WTC11 (cell line): ENCODE results near the gene DYSF. TPM values are rescaled to one million over a fixed set of nuclear protein-coding genes. Genes with fewer than 3 reads are reported as not detected.

Experiments
- ATAC-seq: fragments of 200-7000 bp; cut with Tn5 transposase; 2 replicates; pipeline ENCODE4 v1.10.0; 2021; ENCODE audit warnings: mild to moderate bottlenecking, moderate library complexity
- CTCF ChIA-PET: fragments of 300-600 bp; sonication (Branson Sonifier 250); formaldehyde crosslinking; loops from one replicate; lab custom pipeline; 2021; ENCODE audit warnings: antibody characterized with exemption; lab: Charles Lee
- POLR2A ChIA-PET: fragments of 350-600 bp; sonication (Branson Sonifier 250); formaldehyde crosslinking; loops from one replicate; lab custom pipeline; 2021; ENCODE audit warnings: antibody characterized with exemption; lab: Charles Lee
- DNase-seq: peaks from one replicate; pipeline ENCODE4 v3.0.0; 2021; ENCODE audit warnings: low spot score
- H3K27ac Mint-ChIP-seq: 2 replicates; pipeline ENCODE4 v1.8.0; 2021; ENCODE audit warnings: mixed read lengths
- H3K27me3 Mint-ChIP-seq: 2 replicates; pipeline ENCODE4 v1.8.0; 2021; ENCODE audit warnings: low read depth, mild to moderate bottlenecking, moderate library complexity, mixed read lengths
- H3K36me3 Mint-ChIP-seq: 2 replicates; pipeline ENCODE4 v1.8.0; 2021; ENCODE audit warnings: mixed read lengths
- H3K4me1 Mint-ChIP-seq: 2 replicates; pipeline ENCODE4 v1.8.0; 2022; ENCODE audit warnings: mixed read lengths
- H3K4me3 Mint-ChIP-seq: 2 replicates; pipeline ENCODE4 v1.8.0; 2021; ENCODE audit warnings: mild to moderate bottlenecking, moderate library complexity, mixed read lengths
- H3K9me3 Mint-ChIP-seq: 2 replicates; pipeline ENCODE4 v1.8.0; 2021; ENCODE audit warnings: mixed read lengths
- ATF1 ChIP-seq: sonication (generic); formaldehyde crosslinking; IDR thresholded peaks from 2 replicates; pipeline ENCODE4 v1.8.1; 2023; ENCODE audit warnings: mild to moderate bottlenecking, moderate library complexity, missing genetic modification reagents
- ATF3 ChIP-seq: sonication (generic); formaldehyde crosslinking; conservative IDR thresholded peaks from 2 replicates; pipeline ENCODE4 v1.8.1; 2022; ENCODE audit warnings: mild to moderate bottlenecking, missing genetic modification reagents
- CREB1 ChIP-seq: sonication (generic); formaldehyde crosslinking; IDR thresholded peaks from 2 replicates; pipeline ENCODE4 v1.8.0; 2023; ENCODE audit warnings: mild to moderate bottlenecking, missing genetic modification reagents
- CTCF ChIP-seq: fragments of 200-600 bp; IDR thresholded peaks from 2 replicates; pipeline ENCODE4 v1.8.0; 2022; ENCODE audit warnings: antibody characterized with exemption
- E2F1 ChIP-seq: sonication (generic); formaldehyde crosslinking; IDR thresholded peaks from 2 replicates; pipeline ENCODE4 v1.8.0; 2022; ENCODE audit warnings: mild to moderate bottlenecking, missing genetic modification reagents
- ERG ChIP-seq: fragments of 250-450 bp; sonication (Bioruptor Pico); IDR thresholded peaks from 2 replicates; pipeline ENCODE4 v1.8.0; 2021; ENCODE audit warnings: mild to moderate bottlenecking
- ESRRA ChIP-seq: sonication (generic); formaldehyde crosslinking; IDR thresholded peaks from 2 replicates; pipeline ENCODE4 v1.8.1; 2022; ENCODE audit warnings: mild to moderate bottlenecking, missing genetic modification reagents, borderline replicate concordance
- FOXJ3 ChIP-seq: sonication (generic); formaldehyde crosslinking; IDR thresholded peaks from 2 replicates; pipeline ENCODE4 v1.9.0; 2021; ENCODE audit warnings: missing genetic modification reagents, mild to moderate bottlenecking, borderline replicate concordance
- FOXK1 ChIP-seq: sonication (generic); formaldehyde crosslinking; IDR thresholded peaks from 2 replicates; pipeline ENCODE4 v1.8.0; 2022; ENCODE audit warnings: mild to moderate bottlenecking, moderate library complexity, missing genetic modification reagents
- FOXP1 ChIP-seq: sonication (generic); formaldehyde crosslinking; IDR thresholded peaks from 2 replicates; pipeline ENCODE4 v1.8.0; 2022; ENCODE audit warnings: missing genetic modification reagents, mild to moderate bottlenecking, moderate library complexity, borderline replicate concordance
- GABPB1 ChIP-seq: sonication (generic); formaldehyde crosslinking; IDR thresholded peaks from 2 replicates; pipeline ENCODE4 v1.8.1; 2023; ENCODE audit warnings: mild to moderate bottlenecking, missing genetic modification reagents
- NFYB ChIP-seq: sonication (generic); formaldehyde crosslinking; conservative IDR thresholded peaks from 2 replicates; pipeline ENCODE4 v1.8.0; 2022; ENCODE audit warnings: low read depth, missing genetic modification reagents
- NR3C1 ChIP-seq: sonication (generic); formaldehyde crosslinking; conservative IDR thresholded peaks from 2 replicates; pipeline ENCODE4 v1.8.1; 2023; ENCODE audit warnings: low read depth, mild to moderate bottlenecking, missing genetic modification reagents
- PREB ChIP-seq: sonication (generic); formaldehyde crosslinking; IDR thresholded peaks from 2 replicates; pipeline ENCODE4 v1.8.1; 2022; ENCODE audit warnings: mild to moderate bottlenecking, missing genetic modification reagents, moderate library complexity, borderline replicate concordance
- PRRX2 ChIP-seq: fragments of 250-450 bp; sonication (Bioruptor Pico); IDR thresholded peaks from 2 replicates; pipeline ENCODE4 v1.8.0; 2021; ENCODE audit warnings: mild to moderate bottlenecking
- SMAD3 ChIP-seq: sonication (generic); formaldehyde crosslinking; IDR thresholded peaks from 2 replicates; pipeline ENCODE4 v1.8.0; 2022; ENCODE audit warnings: missing genetic modification reagents, mild to moderate bottlenecking, borderline replicate concordance
- TCF7 ChIP-seq: sonication (generic); formaldehyde crosslinking; IDR thresholded peaks from 2 replicates; pipeline ENCODE4 v1.8.0; 2022; ENCODE audit warnings: mild to moderate bottlenecking, low read depth, missing genetic modification reagents, moderate library complexity
- TEAD1 ChIP-seq: sonication (generic); formaldehyde crosslinking; IDR thresholded peaks from 2 replicates; pipeline ENCODE4 v1.8.0; 2022; ENCODE audit warnings: mild to moderate bottlenecking, missing genetic modification reagents
- ZNF121 ChIP-seq: sonication (generic); formaldehyde crosslinking; IDR thresholded peaks from 2 replicates; pipeline ENCODE4 v1.8.0; 2023; ENCODE audit warnings: missing genetic modification reagents
- ZNF425 ChIP-seq: fragments of 250-450 bp; sonication (Bioruptor Pico); conservative IDR thresholded peaks from 2 replicates; pipeline ENCODE4 v1.9.0; 2021; ENCODE audit warnings: mild to moderate bottlenecking
- ZNF532 ChIP-seq: fragments of 250-450 bp; sonication (Bioruptor Pico); IDR thresholded peaks from 2 replicates; pipeline ENCODE4 v1.9.0; 2021; ENCODE audit warnings: mild to moderate bottlenecking, borderline replicate concordance
- ZSCAN18 ChIP-seq: fragments of 250-450 bp; sonication (Bioruptor Pico); IDR thresholded peaks from 2 replicates; pipeline ENCODE4 v2.1.2; 2022; ENCODE audit warnings: mild to moderate bottlenecking, moderate library complexity
- total RNA-seq: library from RNA; stranded (reverse); gene quantifications from 3 replicates; pipeline ENCODE4 v1.2.3, GENCODE V29; 2021

The DYSF gene
- total RNA-seq, 1 experiment from 2014 or later = 14.8 TPM

GRCh38 chr2:71669058-71669456, 215.7 kb downstream of the DYSF start (continued):
- TF ChIP-seq ZNF532 (CRISPR knock-in tag) (no peak), SMAD3 (CRISPR knock-in tag) (no peak), ERG (CRISPR knock-in tag) (no peak), FOXK1 (no peak), TEAD1 (CRISPR knock-in tag) (no peak), TCF7 (no peak), E2F1 (no peak), FOXP1 (CRISPR knock-in tag) (no peak), ZNF425 (no peak), GABPB1 (CRISPR knock-in tag) (no peak), ESRRA (CRISPR knock-in tag) (no peak), PREB (CRISPR knock-in tag) (no peak)

- no peaks in the 10 kb centered on the region for H3K9me3 Mint-ChIP-seq
- no peak overlapping the region for H3K4me3 Mint-ChIP-seq
- CTCF ChIA-PET = no interaction called here
- DNase-seq (no peak), ATAC-seq (no peak)
- no peaks in the 10 kb centered on the region for H3K27me3 Mint-ChIP-seq
- peaks cover 8% of the 10 kb centered on the region; the same call in 1 of the 2 replicates for H3K36me3 Mint-ChIP-seq
- H3K27ac Mint-ChIP-seq = no peak overlapping the region
- POLR2A ChIA-PET = no interaction called here
- no peaks in the 10 kb centered on the region for H3K4me1 Mint-ChIP-seq
- no peak for TF ChIP-seq NR3C1 (CRISPR knock-in tag)
- no peak for TF ChIP-seq FOXK1
- TF ChIP-seq FOXJ3 (CRISPR knock-in tag) = no peak
- no peak for TF ChIP-seq ZSCAN18 (CRISPR knock-in tag)
- no peak for TF ChIP-seq CREB1 (CRISPR knock-in tag)
- no peak for TF ChIP-seq CTCF
- no peak for TF ChIP-seq NFYB (CRISPR knock-in tag)
- no peak for TF ChIP-seq ZNF121 (CRISPR knock-in tag)
- no peak for TF ChIP-seq PRRX2 (CRISPR knock-in tag)
- TF ChIP-seq ATF1 (CRISPR knock-in tag) = no peak
- no peak for TF ChIP-seq ATF3 (CRISPR knock-in tag)
Measured at GRCh38 chr2:71669628-71670429, 216.5 kb downstream of the DYSF start.
